Measurements from ENCODE around the gene PLSCR3.
"Not testable (repeated sequence)": the region's sequence is repeated elsewhere in the genome, so short reads cannot be mapped to it uniquely, and the experiment has no call there.

Gene PLSCR3

DNA sequence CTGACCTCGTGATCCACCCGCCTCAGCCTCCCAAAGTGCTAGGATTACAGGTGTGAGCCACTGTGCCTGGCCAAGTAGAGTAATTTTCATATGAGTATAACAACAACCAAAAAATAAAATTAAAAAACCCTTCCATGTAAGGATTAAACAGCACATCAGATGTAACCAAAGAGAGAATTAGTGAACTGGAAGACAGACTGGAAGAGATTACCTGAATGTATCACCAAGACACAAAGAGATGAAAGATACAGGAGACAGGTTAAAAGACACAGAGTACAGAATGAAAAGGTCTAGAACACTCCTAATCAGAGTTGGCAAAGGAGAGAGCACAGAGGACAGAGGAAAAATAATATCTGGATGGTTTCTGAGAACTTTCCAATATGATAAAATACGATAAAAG is 15.2 kb downstream of the PLSCR3 start:
- no peak for DNase-seq

DNA sequence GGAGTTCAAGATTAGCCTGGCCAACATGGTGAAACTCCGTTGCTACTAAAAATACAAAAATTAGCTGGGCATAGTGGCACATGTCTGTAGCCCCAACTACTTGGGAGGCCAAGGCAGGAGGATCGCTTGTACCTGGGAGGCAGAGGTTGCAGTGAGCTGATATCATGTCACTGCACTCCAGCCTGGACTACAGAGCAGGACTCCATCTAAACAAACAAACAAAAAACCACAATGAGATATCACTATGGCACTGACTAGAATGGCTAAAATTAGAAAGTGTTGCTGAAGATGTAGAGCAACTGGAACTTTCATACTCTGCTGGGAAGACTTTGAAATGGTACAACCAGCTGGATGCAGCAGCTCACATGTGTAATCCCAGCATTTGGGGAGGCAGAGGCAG is 20.0 kb downstream of the PLSCR3 start:
- DNase-seq, result no peak

DNA sequence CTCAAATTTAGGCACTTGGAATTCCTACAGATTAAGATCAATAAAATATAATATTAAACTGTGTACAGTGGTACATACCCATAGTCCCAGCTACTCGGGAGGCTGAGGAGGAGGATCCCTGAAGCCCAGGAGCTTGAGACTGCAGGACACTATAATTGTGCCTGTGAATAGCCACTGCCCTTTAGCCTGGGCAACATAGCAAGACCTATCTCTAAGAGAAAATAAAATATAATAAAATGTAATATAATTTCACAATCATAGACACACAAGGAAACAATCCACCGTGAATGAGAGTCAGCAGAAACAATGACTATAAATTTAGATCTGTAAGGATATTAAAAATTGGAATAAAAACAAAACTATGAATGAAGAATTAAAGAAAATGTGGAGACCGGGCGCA is 23.5 kb downstream of the PLSCR3 start:
- no peak for DNase-seq

DNA sequence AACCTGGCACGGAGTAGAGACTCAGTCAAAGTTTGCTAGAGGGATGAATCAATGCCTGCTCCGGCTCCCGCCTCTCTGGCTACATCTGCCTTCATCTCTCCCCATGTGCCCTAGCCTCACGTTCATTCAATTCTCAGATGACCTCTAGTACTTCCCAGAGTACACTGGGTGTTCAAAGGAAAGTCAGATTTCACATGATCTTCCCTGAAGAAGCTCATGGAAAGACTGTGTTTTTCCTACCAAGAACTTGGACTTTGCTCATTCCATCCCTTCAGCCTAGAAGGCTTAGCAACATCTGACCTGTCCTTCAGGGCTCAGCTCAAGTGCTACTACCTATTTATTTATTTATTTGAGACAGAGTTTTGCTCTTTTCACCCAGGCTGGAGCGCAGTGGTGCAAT is 24.5 kb downstream of the PLSCR3 start:
- no peak for DNase-seq

DNA sequence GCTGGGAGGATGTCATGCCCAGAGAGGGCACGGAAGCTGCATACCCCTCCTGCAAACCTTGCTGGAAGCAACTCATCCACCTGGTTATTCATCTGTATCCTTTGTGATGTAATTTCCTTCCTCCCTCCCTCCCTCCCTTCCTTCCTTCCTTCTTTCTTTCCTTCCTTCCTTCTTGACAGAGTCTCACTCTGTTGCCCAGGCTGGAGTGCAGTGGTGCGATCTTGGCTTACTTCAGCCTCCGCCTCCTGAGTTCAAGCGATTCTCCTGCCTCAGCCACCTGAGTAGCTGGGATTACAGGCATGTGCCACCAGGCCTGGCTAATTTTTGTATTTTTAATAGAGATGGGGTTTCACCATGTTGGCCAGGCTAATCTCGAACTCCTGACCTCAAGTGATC is 25.7 kb downstream of the PLSCR3 start:
- DNase-seq, result not testable (repeated sequence)

DNA sequence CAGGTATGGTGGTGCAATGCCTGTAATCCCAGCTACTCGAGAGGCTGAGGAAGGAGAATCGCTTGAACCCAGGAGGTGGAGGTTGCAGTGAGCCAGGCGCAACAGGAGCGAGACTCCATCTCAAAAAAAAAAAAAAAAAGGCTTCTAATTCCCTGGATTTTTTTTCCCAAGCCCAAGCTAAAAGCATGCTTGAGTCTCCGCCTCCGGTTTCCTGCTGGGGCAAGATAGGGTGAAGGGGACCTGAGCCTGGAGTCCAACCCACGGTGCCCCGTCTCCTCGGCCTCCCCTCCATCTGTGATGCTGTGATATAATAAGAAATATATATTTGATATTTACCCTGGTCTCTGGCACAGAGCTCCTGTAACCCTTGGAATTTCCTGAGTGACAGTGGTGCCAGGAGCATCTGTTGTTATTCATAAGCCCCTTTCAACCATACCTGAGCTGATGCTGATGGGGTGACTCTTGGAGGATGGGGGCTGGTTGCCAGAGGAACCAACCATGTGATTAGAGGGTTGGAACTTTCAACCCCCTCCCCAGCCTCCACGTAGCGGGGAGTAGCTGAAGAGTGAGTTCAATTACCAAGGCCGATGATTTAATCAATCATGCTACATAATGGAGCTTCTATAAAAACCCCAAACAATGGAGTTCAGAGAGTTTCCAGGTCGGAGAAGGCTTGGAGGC is 26.3 kb downstream of the PLSCR3 start:
- DNase-seq, result no peak

DNA sequence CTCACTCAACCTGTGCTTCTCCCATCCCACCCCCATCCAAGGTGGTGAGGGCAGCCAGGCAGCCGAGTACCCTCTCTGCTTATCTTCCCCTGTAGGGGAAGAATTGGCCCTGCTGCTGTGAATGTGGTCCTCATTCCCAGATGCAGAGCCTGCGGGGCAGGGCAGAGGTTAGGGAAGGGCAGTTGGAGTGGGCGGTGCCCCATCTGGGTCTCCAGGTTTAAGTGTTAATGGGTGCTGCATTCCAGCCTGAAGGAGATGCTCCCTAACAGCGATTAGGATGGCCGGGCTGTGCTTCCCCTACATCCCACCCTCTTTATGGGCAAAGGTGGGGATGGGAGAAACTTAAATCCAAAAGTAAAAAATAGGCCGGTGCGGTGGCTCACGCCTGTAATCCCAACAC is 27.2 kb downstream of the PLSCR3 start:
- no peak for DNase-seq

DNA sequence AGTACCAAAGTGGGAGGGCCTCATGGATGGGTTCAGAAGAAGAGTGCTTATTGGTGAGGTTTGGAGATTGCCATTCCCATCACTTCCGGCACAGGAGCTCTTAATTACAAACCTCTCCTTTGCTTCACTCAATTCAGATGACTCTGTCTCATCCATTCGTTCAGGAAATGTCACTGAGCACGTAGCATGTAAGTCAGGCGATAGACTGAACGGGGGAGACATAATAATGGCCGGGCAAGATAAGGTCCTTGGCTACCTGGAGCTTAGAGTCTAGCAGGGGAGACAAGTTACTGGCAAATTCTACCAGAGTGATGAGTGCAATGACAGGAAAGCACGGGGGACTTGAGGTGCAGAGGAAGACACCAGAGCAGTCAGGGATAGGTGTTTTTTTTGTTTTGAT is 28.4 kb downstream of the PLSCR3 start:
- DNase-seq, result not testable (repeated sequence)

DNA sequence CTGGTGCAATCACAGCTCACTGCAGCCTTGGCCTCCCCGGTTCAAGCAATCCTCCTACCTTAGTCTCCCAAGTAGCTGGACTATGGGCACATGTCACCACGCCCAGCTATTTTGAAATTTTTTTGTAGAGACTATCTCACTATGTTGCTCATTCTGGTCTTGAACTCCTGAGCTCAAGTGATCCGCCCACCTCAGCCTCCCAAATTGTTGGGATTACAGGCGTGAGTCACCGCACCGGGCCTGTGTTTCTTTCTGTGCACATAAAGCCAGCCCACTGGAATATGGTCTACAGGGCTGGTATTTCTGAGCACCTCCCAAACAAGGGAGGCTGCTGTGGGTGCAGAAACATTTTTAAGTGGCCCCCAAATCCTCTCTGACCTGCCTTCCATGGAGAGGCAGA is 31.0 kb downstream of the PLSCR3 start:
- no peak for DNase-seq

DNA sequence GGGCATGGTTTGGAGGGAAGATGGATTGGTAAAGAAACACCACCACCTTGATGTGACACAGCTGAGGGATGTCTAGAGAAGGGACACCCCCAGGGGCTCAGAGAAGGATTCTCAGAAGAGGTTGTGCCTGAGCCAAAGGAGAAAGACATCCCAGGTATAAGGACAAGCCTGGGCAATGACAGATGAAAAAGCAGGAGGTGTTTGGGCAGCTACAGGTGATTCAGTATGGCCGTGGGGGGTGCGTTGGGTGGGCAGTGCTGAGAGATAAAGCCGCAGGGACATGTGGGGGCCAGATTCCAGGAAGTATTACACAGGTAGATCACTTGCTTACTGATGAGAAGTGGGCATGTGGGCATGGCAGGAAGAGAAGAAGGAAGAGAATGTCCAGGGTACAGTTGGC is 32.4 kb downstream of the PLSCR3 start:
- DNase-seq, result no peak

DNA sequence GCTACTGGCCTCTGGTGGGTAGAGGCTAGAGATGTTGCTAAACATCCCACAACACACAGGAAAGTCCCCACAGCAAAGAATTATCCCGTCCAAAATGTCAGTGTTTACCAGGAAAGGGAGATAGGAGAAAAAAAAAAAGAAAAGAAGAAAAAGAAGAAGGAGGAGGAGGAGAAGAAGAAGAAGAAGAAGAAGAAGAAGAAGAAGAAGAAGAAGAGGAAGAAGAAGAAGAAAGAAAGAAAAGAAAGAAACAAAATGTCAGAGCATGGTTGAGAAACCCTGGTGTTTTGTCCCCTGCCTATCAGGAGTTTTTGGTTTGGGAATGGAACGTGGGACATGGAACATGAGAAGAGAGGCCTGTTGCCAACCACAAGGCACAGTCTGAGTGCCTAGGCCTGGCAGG is 36.9 kb downstream of the PLSCR3 start:
- no peak for DNase-seq

DNA sequence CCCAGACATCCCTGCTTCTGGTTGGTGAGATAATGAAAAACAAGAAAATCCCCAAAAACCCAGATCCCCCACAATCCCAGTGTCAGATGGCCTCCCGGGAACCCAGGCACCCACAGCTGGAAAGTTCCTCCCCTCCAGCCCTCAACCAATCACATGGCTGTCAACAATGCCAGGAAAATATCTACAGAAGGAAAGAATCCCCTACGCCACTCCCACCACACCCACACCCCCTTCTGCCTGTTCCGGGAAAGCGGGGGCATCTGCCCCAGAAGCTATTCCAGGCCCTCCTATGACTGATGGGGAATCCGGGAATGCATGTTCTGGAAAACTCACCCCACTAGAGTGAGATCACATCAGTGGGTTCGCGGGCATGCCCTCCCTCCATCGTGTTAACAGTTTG is 37.6 kb downstream of the PLSCR3 start:
- DNase-seq, result no peak

DNA sequence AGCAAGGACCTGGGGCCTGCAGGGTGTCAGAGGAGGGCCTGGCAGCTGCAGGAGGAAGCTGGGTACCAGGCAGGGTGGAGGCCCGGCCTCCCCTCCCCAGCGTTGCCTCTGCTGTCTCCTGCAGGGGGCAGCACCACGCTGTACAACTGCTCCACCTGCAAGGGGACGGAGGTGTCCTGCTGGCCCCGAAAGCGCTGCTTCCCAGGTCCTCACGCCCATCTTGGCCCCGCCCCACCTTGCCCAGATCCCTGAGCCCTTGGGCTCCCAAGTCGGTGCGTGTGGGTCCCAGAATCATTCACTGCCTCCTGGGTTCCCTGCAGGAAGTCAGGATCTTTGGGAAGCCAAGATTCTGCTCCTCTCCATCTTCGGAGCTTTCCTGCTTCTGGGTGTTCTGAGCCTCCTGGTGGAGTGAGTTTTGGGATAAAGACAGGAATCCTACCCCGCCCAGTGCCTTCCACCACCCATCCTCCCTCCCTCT is 38.2 kb downstream of the PLSCR3 start:
- peak; percentile 80 for DNase-seq

DNA sequence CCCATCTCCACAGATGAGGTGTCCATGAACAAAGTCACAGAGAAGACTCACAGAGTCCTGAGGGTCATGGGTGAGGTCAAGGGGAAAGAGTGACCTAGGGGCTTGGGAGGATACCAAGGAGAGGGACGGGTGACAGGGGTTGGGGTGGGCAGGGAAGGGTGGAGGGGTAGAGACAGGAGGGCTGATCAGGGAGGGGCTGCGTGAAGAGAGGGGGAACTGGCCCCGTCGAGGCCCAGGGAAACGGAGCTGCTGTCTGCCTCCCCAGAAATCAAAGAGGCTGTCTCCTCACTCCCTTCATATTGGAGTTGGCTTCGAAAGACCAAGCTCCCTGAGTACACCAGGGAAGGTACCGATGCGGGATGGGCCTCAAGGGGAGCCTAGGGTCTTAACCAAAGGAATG is 38.8 kb downstream of the PLSCR3 start:
- no peak for DNase-seq

DNA sequence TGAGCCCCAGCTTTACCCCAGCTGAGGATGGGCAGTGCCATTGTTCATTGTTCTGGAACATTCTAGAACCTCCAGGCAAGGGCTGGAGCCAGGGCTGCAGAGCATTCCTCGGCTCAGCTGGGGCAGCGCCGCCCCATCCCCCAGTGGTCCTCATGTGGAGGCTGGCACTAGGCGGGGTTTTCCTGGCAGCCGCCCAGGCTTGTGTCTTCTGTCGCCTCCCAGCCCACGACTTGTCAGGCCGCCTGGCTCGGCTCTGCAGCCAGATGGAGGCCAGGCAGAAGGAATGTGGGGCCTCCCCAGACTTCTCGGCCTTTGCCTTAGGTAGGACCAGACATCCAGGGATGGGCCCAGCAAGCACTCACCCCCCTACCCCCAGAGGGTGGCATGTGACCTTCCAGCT is 39.3 kb downstream of the PLSCR3 start, which contains the start of gene TMEM95:
TSS of gene TMEM95 (plus strand) at position 104 of the 400 bp plus-strand sequence. CDS start at position 153, 49 bp downstream.
- DNase-seq, result no peak

DNA sequence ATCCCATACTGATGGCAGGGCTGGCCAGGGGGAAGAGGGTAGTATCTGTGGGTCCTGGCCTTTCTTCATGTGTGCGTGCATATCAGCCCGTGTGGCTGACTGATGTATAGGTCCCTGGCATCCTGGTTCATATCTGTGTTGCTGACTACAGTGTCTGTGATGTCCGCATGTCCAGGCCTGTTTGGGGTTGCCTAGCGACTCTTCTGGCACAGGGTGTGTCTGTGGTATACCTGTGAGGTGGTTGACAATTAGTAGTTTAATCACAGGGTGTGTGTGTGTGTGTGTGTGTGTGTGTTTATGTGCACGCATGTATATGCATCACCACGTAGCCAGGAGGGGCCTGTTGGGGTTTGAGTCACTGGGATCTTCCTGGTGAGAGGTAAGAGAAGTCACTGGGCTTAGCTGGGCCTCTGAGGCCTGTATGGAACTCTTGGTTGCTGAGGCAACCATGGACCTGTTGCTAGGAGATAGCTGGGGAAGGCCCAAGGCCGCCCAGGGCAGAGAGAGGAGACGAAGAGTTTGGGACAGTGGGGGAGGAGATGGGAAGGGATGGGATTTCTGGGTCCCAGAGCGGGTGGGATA is 40.0 kb downstream of the PLSCR3 start:
- peak; percentile 25 for DNase-seq

DNA sequence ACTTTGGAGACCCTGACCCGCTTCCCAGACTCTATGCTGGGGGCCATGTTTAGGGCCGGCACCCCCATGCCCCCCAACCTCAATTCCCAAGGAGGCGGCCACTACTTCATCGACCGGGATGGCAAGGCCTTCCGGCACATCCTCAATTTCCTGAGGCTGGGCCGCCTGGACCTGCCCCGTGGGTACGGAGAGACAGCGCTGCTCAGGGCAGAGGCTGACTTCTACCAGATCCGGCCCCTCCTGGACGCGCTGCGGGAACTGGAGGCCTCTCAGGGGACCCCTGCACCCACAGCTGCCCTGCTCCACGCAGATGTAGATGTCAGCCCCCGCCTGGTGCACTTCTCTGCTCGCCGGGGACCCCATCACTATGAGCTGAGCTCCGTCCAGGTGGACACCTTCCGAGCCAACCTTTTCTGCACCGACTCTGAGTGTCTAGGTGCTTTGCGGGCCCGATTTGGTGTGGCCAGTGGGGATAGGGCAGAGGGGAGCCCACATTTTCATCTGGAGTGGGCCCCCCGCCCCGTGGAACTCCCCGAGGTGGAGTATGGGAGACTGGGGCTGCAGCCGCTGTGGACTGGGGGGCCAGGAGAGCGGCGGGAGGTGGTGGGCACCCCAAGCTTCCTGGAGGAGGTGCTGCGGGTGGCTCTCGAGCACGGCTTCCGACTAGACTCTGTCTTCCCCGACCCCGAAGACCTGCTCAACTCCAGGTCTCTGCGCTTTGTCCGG is 41.3 kb downstream of the PLSCR3 start:
- no peak for DNase-seq

DNA sequence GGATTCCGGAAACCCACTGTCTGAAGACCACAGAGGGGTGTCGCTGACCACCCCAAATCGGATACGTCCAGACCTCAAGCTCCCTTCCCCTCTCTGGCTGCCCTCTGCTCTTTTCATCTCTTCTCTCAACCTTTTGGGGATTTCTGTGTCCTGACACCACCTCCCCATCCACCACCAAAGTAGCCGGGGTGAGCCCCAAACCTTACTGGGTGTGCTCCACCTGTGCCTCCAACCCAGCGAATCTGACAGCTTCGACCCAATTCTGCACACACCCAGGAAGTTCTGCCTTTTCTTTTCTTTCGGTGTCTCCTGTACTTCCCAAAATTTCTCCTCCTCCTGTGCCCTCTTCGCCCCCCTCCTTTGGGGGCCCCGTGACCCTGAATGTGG is 41.8 kb downstream of the PLSCR3 start:
- DNase-seq, result no peak

DNA sequence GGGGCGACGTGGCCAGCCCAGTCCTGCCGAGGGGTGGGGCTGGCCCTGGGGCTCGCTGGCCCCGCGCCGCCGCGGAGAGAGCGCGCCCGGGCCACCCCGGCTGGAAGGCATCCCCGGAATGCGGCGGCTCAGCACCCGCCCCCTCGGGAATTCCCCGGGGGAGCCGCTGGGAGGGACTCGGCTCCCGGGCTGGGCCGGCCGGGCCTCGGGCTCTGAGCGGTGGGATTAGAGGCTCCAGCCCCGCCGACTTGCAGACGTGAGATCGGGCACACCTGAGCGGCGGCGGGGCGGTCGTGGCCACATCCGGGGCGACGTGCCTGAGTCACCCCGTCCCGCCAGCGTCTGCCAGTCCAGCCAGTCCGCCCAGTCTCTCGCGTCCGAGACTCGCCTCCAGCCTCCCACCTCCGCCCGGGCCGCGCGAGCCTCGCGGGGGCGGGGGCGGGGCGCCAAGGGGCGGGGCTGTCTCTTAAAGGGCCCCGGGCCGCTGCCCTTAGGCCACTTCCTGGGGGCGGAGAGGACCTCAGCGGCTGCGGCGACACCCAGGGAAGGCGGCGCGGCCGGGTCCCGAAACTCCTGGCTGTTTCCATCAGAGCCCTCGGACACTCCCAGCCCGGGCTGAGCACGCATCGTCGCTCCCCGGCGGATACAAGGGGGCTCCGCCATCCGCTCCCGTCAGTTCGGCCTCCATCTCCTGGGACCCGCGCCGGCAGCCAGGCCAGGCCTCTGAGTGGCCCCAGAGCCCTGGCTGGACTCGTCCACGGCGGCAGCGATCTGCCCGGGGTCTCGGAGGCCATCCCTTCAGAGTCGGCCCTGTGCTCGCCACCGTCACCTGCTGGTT is 42.4 kb downstream of the PLSCR3 start, which contains the start of gene KCTD11:
TSS of gene KCTD11 (plus strand) at position 498 of the 838 bp plus-strand sequence.
- DNase-seq, result peak; percentile 67

DNA sequence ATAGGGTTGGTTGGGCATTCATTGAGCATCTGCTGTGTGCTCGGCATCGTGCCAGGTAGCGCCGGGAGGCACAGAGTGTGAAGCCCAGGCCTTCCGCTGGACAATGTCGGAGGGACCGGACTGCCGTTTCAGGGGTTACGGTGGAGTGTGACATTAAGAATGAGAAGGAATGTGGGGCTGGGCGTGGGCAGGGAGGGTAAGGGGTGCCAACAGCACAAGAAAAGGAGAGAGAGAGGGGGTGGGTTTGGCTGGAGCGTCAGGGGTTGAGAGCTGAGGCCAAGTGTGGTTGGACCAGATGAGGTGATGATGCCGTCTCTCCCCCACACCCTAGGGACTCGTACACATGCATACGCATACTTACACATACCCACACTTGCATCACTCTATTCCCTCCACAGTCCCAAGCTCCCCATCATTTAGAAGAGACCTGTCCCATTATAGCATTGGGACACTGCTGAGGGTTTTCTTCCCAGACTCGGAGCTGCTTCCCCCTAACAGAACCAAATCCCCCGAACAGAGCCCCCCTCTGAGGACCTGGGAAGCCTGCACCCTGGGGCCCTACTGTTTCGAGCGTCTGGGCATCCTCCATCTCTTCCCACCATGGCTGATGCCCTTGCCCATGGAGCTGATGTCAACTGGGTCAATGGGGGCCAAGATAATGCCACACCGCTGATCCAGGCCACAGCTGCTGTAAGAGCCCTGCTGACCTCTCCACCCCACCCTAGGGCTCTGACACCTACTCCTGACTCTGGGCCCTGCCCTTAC is 45.7 kb downstream of the PLSCR3 start:
- no peak for DNase-seq

DNA sequence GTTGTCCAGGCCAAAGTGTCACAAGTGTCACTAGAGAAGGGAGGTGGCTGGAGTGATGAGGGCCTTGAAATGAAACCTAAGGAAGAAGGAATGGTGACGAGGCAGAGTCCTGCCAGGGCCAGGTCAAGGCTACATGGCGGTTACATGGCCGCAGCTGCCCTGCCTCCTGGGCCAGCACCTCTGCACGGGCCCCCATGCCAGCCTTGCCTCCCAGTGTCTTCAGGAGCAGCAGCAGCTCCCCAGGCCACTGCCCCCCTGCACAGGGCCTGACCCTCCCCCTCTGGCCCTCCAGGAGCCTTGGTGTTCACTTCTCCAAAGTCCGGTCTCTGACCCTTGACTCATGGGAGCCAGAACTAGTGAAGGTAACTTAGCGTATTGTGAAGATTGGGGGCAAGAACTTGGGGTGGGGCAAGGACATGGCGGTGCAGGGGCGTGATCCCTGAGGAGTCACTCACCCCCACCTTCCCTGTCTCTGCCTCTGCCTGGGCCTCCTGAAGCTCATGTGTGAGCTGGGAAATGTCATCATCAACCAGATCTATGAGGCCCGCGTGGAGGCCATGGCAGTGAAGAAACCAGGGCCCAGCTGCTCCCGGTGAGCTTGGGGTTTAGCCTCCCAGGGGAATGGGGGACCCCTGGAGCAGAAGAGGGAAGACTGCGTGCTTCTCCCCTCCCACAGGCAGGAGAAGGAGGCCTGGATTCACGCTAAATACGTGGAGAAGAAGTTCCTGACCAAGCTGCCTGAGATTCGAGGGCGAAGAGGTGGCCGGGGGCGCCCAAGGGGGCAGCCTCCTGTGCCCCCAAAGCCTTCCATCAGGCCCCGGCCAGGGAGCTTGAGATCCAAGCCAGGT is 46.5 kb downstream of the PLSCR3 start:
- no peak for DNase-seq
